Endothelial cell (in vitro differentiated cells): Measurements from ENCODE around the gene PHETA1. TPM values are rescaled to one million over a fixed set of nuclear protein-coding genes. Genes with fewer than 3 reads are reported as not detected.

Source experiments
- DNase-seq: peaks from one replicate; pipeline ENCODE4 v3.0.0; 2021; ENCODE audit warnings: low spot score
- H3K27ac Mint-ChIP-seq: one replicate; pipeline ENCODE4 v1.8.0; 2021; ENCODE audit warnings: mixed read lengths, inconsistent platforms; ENCODE audit not compliant: unreplicated experiment
- H3K27me3 Mint-ChIP-seq: one replicate; pipeline ENCODE4 v1.8.0; 2021; ENCODE audit warnings: mild to moderate bottlenecking, moderate library complexity, mixed read lengths, inconsistent platforms; ENCODE audit not compliant: unreplicated experiment
- H3K36me3 Mint-ChIP-seq: one replicate; pipeline ENCODE4 v1.8.0; 2021; ENCODE audit warnings: mild to moderate bottlenecking, low read depth, mixed read lengths, inconsistent platforms; ENCODE audit not compliant: unreplicated experiment
- H3K4me1 Mint-ChIP-seq: one replicate; pipeline ENCODE4 v1.8.0; 2021; ENCODE audit warnings: mild to moderate bottlenecking, mixed read lengths, inconsistent platforms; ENCODE audit not compliant: unreplicated experiment
- H3K4me3 Mint-ChIP-seq: one replicate; pipeline ENCODE4 v1.8.0; 2021; ENCODE audit warnings: mild to moderate bottlenecking, mixed read lengths, inconsistent platforms; ENCODE audit not compliant: unreplicated experiment
- H3K9me3 Mint-ChIP-seq: one replicate; pipeline ENCODE4 v1.8.0; 2021; ENCODE audit warnings: mixed read lengths, inconsistent platforms; ENCODE audit not compliant: unreplicated experiment
- total RNA-seq: library from RNA; stranded (reverse); fragmentation: NEBNext Ultra II Directional; extraction: Animal tissue kit (Norgen Biotek cat#: 25700); gene quantifications from one replicate; pipeline ENCODE4 v1.2.1, GENCODE V29; 2021; ENCODE audit not compliant: unreplicated experiment
- TF ChIP-seq, protein P1 (sequence below): fragments of 200-600 bp; sonication (generic); IDR thresholded peaks from one replicate; pipeline ENCODE4 v1.5.0; 2021; ENCODE audit warnings: antibody characterized with exemption; ENCODE audit not compliant: unreplicated experiment

PHETA1 gene
- total RNA-seq, 1 donor from 2014 or later, result 14.8 TPM

DNA sequence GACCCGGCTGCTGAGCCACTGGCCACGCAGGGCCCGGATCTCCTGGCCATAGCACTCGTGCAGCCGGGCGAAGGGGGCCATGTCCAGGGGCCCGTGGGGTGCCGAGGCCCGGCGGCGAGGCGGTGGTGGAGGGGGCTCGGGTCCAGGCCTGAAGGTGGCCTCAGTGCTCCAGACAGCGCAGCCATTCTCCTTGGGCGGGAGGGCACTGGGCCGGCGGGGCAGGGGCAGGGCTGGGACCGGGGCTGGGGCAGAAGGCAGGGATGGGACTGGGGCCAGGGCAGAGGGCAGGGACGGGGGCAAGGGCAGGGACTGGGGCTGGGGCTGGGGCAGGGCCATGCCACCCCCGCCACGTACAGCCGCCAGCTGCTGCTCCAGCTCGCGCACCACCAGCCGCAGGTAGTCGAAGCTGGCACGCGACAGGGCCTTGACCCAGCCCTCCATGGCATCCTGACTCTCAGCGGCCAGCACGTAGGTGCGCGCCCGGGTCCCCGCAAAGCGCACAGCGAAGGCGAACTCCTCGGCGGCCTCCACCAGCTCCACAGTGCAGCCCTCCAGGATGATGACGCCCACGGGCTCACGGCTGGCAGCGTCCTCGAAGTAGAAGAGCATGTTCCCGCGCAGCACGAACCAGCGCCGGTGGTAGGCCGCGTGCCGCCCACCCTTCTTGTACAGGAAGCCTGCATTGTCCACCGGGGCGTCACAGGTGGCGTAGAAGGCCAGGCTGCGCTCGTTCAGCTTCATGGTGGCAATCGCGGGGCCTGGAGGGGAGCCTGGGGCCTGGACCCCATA, 6.0 kb downstream of the PHETA1 start:
- Mint-ChIP-seq H3K4me1 (peaks cover 12% of the 10 kb centered on the region), H3K4me3 (no peak overlapping the region), H3K36me3 (peaks cover 22% of the 10 kb centered on the region), H3K27ac (no peak overlapping the region), H3K27me3 (peaks cover 8% of the 10 kb centered on the region), H3K9me3 (no peaks in the 10 kb centered on the region)
- DNase-seq, result no peak
- TF ChIP-seq, protein P1, sequence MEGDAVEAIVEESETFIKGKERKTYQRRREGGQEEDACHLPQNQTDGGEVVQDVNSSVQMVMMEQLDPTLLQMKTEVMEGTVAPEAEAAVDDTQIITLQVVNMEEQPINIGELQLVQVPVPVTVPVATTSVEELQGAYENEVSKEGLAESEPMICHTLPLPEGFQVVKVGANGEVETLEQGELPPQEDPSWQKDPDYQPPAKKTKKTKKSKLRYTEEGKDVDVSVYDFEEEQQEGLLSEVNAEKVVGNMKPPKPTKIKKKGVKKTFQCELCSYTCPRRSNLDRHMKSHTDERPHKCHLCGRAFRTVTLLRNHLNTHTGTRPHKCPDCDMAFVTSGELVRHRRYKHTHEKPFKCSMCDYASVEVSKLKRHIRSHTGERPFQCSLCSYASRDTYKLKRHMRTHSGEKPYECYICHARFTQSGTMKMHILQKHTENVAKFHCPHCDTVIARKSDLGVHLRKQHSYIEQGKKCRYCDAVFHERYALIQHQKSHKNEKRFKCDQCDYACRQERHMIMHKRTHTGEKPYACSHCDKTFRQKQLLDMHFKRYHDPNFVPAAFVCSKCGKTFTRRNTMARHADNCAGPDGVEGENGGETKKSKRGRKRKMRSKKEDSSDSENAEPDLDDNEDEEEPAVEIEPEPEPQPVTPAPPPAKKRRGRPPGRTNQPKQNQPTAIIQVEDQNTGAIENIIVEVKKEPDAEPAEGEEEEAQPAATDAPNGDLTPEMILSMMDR, result no peak

DNA sequence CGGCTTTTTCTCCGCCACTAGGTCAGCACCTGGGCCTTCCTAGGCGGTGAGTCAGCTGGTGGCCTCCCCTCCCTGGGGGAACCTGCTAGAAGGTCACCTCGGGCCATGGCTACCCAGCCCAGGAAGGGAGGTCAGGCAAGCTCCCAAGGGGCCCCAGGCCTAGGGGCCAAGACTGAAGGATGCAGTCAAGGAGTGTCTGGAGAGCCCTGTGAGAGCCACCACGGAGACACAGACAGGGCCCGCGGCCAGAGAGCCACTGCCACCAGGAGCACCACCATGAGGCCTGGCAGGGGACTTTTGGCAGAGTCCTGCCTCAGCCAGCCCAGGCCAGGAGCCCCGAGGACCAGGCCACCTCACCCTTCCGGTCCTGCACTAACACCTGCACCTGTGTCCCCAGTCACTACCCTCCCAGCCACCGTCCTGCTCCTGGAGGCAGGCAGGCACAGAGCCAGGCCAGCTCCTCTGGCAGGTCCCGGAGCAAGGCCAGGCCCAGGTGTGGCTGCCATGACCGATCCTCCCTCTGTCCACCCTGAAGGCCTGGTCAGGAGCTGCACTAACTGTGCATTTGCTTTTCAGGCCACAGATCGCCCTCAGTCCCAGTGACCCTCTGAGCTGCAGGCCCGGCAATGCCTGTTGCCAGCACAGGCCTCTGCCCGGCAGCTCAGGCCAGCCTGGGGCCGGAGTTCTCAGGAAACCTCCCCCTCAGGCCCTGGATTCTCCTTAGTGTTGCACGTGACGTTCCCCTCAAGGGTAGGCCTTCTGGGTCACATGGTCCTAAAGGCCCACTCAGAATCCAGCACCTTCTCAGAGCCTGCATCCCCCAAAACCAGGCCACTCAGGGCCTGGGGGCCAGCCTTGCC, 6.9 kb downstream of the PHETA1 start:
- no peak for DNase-seq
- TF ChIP-seq, protein P1, result no peak
- Mint-ChIP-seq H3K27ac (no peak overlapping the region), H3K27me3 (peaks cover 9% of the 10 kb centered on the region), H3K4me1 (peaks cover 4% of the 10 kb centered on the region), H3K4me3 (no peak overlapping the region), H3K36me3 (peaks cover 22% of the 10 kb centered on the region), H3K9me3 (no peaks in the 10 kb centered on the region)

DNA sequence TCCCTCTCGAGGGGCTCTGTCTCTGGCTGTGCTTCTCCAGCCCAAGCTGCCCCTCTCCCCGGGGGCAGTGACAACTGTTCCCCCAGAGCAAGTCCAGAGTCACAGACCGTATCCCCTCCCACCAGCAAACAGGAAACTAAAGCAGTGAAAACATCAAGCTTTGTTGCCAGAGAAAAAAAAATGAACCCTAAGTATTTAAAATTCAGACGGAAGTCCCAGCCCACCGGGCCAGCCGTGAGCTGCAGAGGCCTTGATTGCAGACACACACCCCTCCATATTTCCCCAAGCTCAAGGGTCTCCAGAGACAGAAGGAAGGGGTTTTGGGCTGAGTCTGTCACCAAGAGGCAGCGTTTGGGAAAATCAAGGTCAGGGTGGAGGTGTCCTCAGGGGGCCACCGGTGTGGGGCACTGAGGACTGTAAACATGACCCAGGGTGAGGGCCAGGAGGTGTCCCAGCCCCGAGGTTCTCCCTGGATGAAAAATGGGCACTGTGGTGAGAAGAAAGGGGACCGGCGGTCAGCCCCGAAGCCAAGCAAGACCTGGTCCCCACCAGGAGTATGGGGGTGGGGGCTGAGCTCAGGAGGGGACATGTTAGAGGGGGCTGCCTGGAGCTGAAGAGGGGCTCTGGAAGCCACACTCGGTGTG, 7.7 kb downstream of the PHETA1 start:
- Mint-ChIP-seq H3K27me3 (peaks cover 8% of the 10 kb centered on the region), H3K27ac (no peak overlapping the region), H3K9me3 (no peaks in the 10 kb centered on the region), H3K4me1 (peaks cover 3% of the 10 kb centered on the region), H3K36me3 (peaks cover 17% of the 10 kb centered on the region), H3K4me3 (no peak overlapping the region)
- TF ChIP-seq, protein P1, result no peak
- DNase-seq, result no peak

DNA sequence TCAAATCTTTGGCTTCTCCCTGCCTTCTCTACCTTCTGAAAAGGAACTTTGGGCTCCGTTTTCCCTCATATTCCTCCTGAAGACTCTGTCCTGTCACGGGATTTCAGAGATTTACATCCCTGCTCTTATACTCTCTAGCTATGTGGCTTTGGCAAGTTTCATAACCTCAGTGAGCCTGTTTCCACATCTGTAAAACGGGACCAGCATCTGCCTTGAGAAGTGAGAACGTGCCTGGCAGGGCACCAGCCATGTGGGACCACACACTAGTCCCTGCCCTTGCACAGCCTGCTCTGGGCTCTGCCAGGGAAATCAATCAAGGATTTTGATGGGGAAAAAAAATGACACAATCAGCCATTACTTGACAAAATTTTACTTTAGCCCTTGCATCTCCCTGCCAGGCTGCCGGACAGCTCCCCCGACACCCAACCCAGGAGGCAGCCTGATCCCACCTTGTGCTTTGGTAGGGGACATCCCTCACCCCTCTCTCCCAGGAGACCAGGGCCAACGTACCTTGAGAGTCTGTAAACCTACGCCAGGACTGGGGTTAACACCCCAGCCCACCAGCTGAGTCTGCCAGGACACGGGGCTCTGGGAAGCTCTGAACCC, 8.5 kb downstream of the PHETA1 start:
- TF ChIP-seq, protein P1, result no peak
- Mint-ChIP-seq H3K27me3 (peaks cover 7% of the 10 kb centered on the region), H3K4me1 (peaks cover 7% of the 10 kb centered on the region), H3K27ac (no peak overlapping the region), H3K9me3 (no peaks in the 10 kb centered on the region), H3K36me3 (peaks cover 13% of the 10 kb centered on the region), H3K4me3 (peak overlapping the region; percentile 1)
- no peak for DNase-seq
